SIG-M5 treated with dmso at 0.1 percent for 504 hours (cell line): Measurements from ENCODE around the gene VAMP1.
A peak's percentile ranks its signal among the peaks of the same experiment; 100 is the strongest.
"Not testable (repeated sequence)": the region's sequence is repeated elsewhere in the genome, so short reads cannot be mapped to it uniquely, and the experiment has no call there.

ENCODE experiments used
- DNase-seq: peaks from one replicate; lab custom pipeline; 2025; ENCODE audit not compliant: unreplicated experiment; lab: John Stamatoyannopoulos, UW

VAMP1 gene

GRCh38 chr12:6451348-6452244 lies 18.9 kb downstream of the VAMP1 start, which contains the start of gene TAPBPL:
TSS of gene TAPBPL (plus strand) at chr12:6452042. CDS start at chr12:6452249, 207 bp downstream.
- peak; percentile 82 for DNase-seq

- no peak for DNase-seq
Measured at GRCh38 chr12:6450869-6451347, 19.6 kb downstream of the VAMP1 start.

- DNase-seq = no peak
Measured at GRCh38 chr12:6450091-6450868, 20.2 kb downstream of the VAMP1 start.

GRCh38 chr12:6444704-6445688 lies 25.5 kb downstream of the VAMP1 start, which contains the start of gene CD27:
TSS of gene CD27 (plus strand) at chr12:6444955. CDS start at chr12:6445096, 141 bp downstream.
- no peak for DNase-seq

GRCh38 chr12:6444031-6444430 lies 26.4 kb downstream of the VAMP1 start:
- no peak for DNase-seq

GRCh38 chr12:6443361-6443983 lies 27.0 kb downstream of the VAMP1 start:
- no peak for DNase-seq

GRCh38 chr12:6442836-6443235 lies 27.6 kb downstream of the VAMP1 start:
- DNase-seq = no peak

GRCh38 chr12:6440391-6440790 lies 30.1 kb downstream of the VAMP1 start:
- DNase-seq = no peak

GRCh38 chr12:6438345-6438744 lies 32.1 kb downstream of the VAMP1 start:
- DNase-seq = no peak

- no peak for DNase-seq
Measured at GRCh38 chr12:6437586-6437985, 32.9 kb downstream of the VAMP1 start.

GRCh38 chr12:6435961-6436715 lies 34.3 kb downstream of the VAMP1 start:
- no peak for DNase-seq

GRCh38 chr12:6434205-6435140 lies 36.0 kb downstream of the VAMP1 start:
- no peak for DNase-seq

- no peak for DNase-seq
Measured at GRCh38 chr12:6432991-6433390, 37.5 kb downstream of the VAMP1 start.

GRCh38 chr12:6430124-6430989 lies 40.1 kb downstream of the VAMP1 start:
- DNase-seq = peak; percentile 92

GRCh38 chr12:6428326-6428725 lies 42.2 kb downstream of the VAMP1 start:
- no peak for DNase-seq

GRCh38 chr12:6427796-6428195 lies 42.7 kb downstream of the VAMP1 start:
- not testable (repeated sequence) for DNase-seq
